NCI-H345 (cell line): ENCODE measurements around the gene MGAM2.

Experiments
- DNase-seq: peaks from one replicate; lab custom pipeline; 2025; lab: John Stamatoyannopoulos, UW

The MGAM2 gene

GRCh38 chr7:142120524-142120923, 9.0 kb downstream of the MGAM2 start:
- DNase-seq, result no peak

- no peak for DNase-seq
These were observed 11.7 kb downstream of the MGAM2 start for GRCh38 chr7:142123184-142123583.

- no peak for DNase-seq
These were observed 13.9 kb downstream of the MGAM2 start for GRCh38 chr7:142125256-142125955.

GRCh38 chr7:142130267-142130666, 18.7 kb downstream of the MGAM2 start:
- DNase-seq, result no peak

- DNase-seq, result no peak
These were observed 20.1 kb downstream of the MGAM2 start for GRCh38 chr7:142131439-142132185.

GRCh38 chr7:142133731-142134148, 22.2 kb downstream of the MGAM2 start:
- DNase-seq, result no peak

GRCh38 chr7:142134909-142135308, 23.4 kb downstream of the MGAM2 start:
- DNase-seq, result peak; percentile 31

- DNase-seq, result no peak
These were observed 27.5 kb downstream of the MGAM2 start for GRCh38 chr7:142138996-142139395.

- no peak for DNase-seq
These were observed 28.3 kb downstream of the MGAM2 start for GRCh38 chr7:142139597-142140400.

- DNase-seq, result no peak
These were observed 29.0 kb downstream of the MGAM2 start for GRCh38 chr7:142140401-142140959.

GRCh38 chr7:142142702-142143101, 31.2 kb downstream of the MGAM2 start:
- no peak for DNase-seq

GRCh38 chr7:142146124-142146523, 34.6 kb downstream of the MGAM2 start:
- DNase-seq, result no peak

- DNase-seq, result no peak
These were observed 38.8 kb downstream of the MGAM2 start for GRCh38 chr7:142150356-142150755.

GRCh38 chr7:142150869-142151268, 39.4 kb downstream of the MGAM2 start:
- no peak for DNase-seq

GRCh38 chr7:142152076-142152475, 40.6 kb downstream of the MGAM2 start:
- DNase-seq, result no peak

- peak; percentile 41 for DNase-seq
These were observed 41.9 kb downstream of the MGAM2 start for GRCh38 chr7:142153400-142153799.

- DNase-seq, result peak; percentile 94
These were observed 47.4 kb downstream of the MGAM2 start for GRCh38 chr7:142158736-142159496.

- no peak for DNase-seq
These were observed 50.4 kb downstream of the MGAM2 start for GRCh38 chr7:142161921-142162320.

GRCh38 chr7:142168746-142169145, 57.2 kb downstream of the MGAM2 start:
- no peak for DNase-seq

- DNase-seq, result no peak
These were observed 61.4 kb downstream of the MGAM2 start for GRCh38 chr7:142172932-142173331.

- DNase-seq, result no peak
These were observed 62.9 kb downstream of the MGAM2 start for GRCh38 chr7:142174441-142174840.

GRCh38 chr7:142175594-142175993, 64.1 kb downstream of the MGAM2 start:
- DNase-seq, result no peak
